22Rv1 (cell line): ENCODE results near the gene ZNF432.
"Not testable (repeated sequence)": the region's sequence is repeated elsewhere in the genome, so short reads cannot be mapped to it uniquely, and the experiment has no call there.

Experiments
- H3K27ac ChIP-seq: fragments of 450-650 bp; 2 replicates; pipeline ENCODE4 v1.5.1; 2017
- ZFX ChIP-seq: fragments of 450-650 bp; IDR thresholded peaks from 2 replicates; pipeline ENCODE4 v1.6.1; 2017; ENCODE audit warnings: antibody characterized with exemption, borderline replicate concordance
- TF ChIP-seq, protein P1 (sequence below): fragments of 450-650 bp; IDR thresholded peaks from 2 replicates; pipeline ENCODE4 v1.5.1; 2017; ENCODE audit warnings: mild to moderate bottlenecking

ZNF432 gene

GRCh38 chr19:52066258-52066863, 17.7 kb upstream of the ZNF432 start:
- TF ChIP-seq, protein P1, sequence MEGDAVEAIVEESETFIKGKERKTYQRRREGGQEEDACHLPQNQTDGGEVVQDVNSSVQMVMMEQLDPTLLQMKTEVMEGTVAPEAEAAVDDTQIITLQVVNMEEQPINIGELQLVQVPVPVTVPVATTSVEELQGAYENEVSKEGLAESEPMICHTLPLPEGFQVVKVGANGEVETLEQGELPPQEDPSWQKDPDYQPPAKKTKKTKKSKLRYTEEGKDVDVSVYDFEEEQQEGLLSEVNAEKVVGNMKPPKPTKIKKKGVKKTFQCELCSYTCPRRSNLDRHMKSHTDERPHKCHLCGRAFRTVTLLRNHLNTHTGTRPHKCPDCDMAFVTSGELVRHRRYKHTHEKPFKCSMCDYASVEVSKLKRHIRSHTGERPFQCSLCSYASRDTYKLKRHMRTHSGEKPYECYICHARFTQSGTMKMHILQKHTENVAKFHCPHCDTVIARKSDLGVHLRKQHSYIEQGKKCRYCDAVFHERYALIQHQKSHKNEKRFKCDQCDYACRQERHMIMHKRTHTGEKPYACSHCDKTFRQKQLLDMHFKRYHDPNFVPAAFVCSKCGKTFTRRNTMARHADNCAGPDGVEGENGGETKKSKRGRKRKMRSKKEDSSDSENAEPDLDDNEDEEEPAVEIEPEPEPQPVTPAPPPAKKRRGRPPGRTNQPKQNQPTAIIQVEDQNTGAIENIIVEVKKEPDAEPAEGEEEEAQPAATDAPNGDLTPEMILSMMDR, result no peak
- TF ChIP-seq ZFX, result no peak
- H3K27ac ChIP-seq, result no peak overlapping the region

DNA sequence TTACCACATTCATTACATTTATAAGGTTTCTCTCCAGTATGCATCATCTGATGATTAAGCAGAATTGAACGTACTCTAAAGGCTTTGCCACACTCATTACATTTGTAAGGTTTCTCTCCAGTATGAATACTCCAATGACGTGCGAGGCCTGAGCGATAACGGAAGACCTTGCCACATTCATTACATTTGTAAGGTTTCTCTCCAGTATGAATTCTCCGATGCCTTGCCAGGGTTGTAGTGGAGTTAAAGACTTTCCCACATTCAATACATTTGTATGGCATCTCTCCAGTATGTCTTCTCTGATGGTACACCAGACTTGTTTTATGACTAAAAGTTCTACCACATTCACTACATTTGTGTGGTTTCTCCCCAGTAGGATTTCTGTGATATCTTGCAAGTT, 16.8 kb upstream of the ZNF432 start:
- no peak for TF ChIP-seq ZFX
- TF ChIP-seq, protein P1, result no peak
- no peak overlapping the region for H3K27ac ChIP-seq

- not testable (repeated sequence) for H3K27ac ChIP-seq
Measured at GRCh38 chr19:52056480-52056879, 7.8 kb upstream of the ZNF432 start.

DNA sequence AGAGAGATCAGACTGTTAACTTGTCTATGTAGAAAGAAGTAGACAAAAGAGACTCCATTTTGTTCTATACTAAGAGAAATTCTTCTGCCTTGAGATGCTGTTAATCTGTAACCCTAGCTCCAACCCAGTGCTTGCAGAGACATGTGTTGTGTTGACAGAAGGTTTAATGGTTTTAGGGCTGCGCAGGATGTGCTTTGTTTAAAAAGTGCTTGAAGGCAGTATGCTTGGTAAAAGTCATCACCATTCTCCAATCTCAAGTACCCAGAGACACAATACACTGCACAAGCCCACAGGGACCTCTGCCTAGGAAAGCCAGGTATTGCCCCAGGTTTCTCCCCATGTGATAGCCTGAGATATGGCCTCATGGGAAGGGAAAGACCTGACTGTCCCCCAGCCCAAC, 3.1 kb upstream of the ZNF432 start:
- H3K27ac ChIP-seq, result not testable (repeated sequence)

DNA sequence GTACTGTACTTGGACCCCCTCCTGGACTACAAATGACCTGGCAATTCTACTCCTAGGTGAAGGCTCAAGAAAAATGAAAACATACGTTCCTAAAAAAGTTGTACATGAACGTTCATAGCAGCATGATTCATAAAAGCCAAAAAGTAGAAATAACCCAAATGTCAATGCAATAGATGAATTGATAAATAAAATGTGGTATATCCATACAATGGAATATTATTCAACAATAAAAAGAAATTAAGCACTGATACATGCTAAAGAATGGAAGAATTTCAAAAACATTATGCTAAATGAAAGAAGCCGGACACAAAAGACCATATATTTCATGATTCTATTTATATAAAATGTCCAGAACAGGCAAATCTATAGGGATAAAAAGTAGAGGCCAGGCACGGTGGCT, 9.5 kb downstream of the ZNF432 start:
- TF ChIP-seq ZFX, result no peak
- TF ChIP-seq, protein P1, result no peak
- no peak overlapping the region for H3K27ac ChIP-seq

DNA sequence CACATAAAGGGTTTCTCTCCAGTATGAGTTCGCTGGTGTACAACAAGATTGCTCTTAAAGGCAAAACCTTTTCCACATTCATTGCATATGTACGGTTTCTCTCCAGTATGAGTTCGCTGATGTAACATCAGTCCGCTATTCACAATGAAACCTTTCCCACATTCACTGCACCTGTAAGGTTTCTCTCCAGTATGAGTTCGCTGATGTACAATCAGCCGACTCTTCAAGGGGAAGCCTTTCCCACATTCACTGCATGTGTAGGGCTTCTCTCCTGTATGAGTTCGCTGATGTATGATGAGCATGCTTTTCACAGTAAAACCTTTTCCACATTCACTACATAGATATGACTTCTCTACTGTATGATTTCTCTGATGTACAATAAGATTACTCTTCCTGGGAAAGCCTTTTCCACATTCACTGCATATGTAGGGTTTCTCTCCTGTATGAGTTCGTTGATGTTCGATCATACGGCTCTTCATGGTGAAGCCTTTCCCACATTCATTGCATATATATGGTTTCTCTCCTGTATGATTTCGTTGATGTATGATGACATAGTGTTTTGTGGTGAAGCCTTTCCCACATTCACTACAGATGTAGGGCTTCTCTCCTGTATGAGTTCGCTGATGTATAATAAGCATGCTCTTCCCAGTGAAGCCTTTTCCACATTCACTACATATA, 14.4 kb downstream of the ZNF432 start:
- no peak overlapping the region for H3K27ac ChIP-seq
- TF ChIP-seq, protein P1, result no peak
- TF ChIP-seq ZFX, result no peak

DNA sequence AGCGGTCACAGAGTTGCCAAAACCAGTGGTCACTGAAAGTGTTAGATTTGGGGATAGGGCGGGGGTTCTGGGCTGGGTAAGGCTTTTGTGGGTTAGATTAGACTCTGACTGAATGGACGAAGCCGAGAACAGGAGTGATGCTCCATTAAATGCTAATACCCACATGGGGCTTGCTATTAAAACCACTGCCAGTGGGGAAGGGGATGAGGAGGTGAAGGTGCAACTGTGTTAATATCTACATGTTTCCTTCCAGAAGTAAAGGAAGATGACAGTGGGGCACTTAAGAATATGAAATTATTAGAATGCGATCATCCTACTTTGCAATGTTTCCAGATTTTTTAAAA, 19.9 kb downstream of the ZNF432 start:
- TF ChIP-seq, protein P1, result no peak
- TF ChIP-seq ZFX, result no peak
- peak overlapping the region; percentile 87 for H3K27ac ChIP-seq

DNA sequence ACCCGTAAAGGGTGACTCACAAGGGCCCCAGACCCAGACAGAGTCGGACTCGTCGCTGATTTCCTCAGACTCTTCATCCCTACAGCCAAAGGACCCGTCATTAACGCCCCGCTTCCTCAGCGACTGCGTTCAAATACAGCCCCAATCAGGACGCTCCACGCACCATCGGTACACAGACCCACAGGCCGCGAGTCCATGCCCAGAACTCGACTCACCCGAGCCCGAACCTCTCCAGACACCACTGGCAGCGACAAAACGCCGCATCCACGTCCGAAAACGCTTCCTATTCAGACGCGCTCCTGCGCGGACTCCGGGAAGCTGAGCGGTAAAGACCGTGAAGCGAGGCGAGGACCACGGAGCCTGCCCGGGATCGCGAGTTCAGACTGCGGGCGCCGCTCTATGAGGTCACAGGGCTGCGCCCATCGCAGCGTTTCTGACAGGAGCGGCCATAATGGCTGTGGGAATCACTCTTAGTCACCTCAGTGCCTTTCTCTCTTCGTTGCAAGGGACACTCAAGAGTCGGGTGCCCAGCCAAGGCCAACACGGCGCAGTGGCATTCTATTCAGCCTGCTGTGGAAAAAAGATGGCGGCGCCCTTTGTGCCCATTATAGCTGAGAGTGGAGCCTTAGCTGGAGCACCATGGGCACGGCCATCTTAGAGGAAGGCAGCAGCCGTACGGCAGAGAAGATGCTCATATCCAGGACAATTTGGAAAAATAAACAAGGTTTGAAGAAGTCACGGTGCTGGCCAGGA, 20.4 kb downstream of the ZNF432 start, which contains the start of gene ZNF614:
ZNF614 (minus strand) TSS at position 353 of the 753 bp plus-strand sequence. CDS start 2,634 bp downstream, outside the sequence.
- TF ChIP-seq, protein P1, result no peak
- TF ChIP-seq ZFX, result no peak
- peak within 1 kb of the TSS; percentile 87 for H3K27ac ChIP-seq

DNA sequence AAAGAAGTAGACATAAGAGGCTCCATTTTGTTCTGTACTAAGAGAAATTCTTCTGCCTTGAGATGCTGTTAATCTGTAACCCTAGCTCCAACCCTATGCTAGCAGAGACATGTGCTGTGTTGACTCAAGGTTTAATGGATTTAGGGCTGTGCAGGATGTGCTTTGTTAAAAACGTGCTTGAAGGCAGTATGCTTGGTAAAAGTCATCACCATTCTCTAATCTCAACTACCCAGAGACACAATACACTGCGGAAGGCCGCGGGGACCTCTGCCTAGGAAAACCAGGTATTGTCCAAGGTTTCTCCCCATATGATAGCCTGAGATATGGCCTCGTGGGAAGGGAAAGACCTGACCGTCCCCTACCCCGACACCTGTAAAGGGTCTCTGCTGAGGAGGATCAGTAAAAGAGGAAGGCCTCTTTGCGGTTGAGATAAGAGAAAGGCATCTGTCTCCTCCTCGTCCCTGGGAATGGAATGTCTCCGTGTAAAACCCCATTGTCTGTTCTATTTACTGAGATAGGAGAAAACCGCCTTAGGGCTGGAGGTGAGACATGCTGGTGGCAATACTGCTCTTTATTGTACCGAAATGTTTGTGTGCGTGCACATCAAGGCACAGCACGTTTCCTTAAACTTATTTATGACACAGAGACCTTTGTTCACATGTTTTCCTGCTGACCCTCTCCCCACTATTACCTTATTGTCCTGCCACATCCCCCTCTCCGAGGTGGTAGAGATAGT, 22.2 kb downstream of the ZNF432 start:
- not testable (repeated sequence) for H3K27ac ChIP-seq

DNA sequence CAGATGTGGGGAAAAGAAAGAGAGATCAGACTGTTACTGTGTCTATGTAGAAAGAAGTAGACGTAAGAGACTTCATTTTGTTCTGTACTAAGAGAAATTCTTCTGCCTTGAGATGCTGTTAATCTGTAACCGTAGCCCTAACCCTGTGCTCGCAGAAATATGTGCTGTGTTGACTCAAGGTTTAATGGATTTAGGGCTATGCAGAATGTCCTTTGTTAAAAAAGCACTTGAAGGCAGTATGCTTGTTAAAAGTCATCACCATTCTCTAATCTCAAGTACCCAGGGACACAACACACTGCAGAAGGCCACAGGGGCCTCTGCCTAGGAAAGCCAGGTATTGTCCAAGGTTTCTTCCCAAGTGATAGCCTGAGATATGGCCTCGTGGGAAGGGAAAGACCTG, 24.2 kb downstream of the ZNF432 start:
- H3K27ac ChIP-seq, result not testable (repeated sequence)
